Muscle of leg (tissue), 11 donors: ENCODE measurements around the gene PRSS36. TPM values are rescaled to one million over a fixed set of nuclear protein-coding genes. Genes with fewer than 3 reads are reported as not detected.
"Not testable (repeated sequence)": the region's sequence is repeated elsewhere in the genome, so short reads cannot be mapped to it uniquely, and the experiment has no call there.

Experiments
- DNase-seq: peaks from one replicate; pipeline ENCODE4 v3.0.0; 2013
- H3K27ac ChIP-seq: one replicate; pipeline ENCODE4 v1.5.1; 2013; ENCODE audit warnings: mild to moderate bottlenecking, low read length, control low read depth
- H3K27me3 ChIP-seq: one replicate; pipeline ENCODE4 v1.6.1; 2013; ENCODE audit warnings: low read length; ENCODE audit not compliant: control insufficient read depth, insufficient read depth
- H3K36me3 ChIP-seq: one replicate; pipeline ENCODE4 v1.6.1; 2013; ENCODE audit warnings: low read length; ENCODE audit not compliant: control insufficient read depth, insufficient read depth
- H3K4me1 ChIP-seq: one replicate; pipeline ENCODE4 v1.6.1; 2013; ENCODE audit warnings: low read length; ENCODE audit not compliant: control insufficient read depth, insufficient read depth
- H3K4me3 ChIP-seq: one replicate; pipeline ENCODE4 v1.5.1; 2013; ENCODE audit warnings: low read length, control low read depth
- H3K9me3 ChIP-seq: replicated peaks from 2 replicates; pipeline ENCODE4 v1.6.1; 2013; ENCODE audit warnings: low read depth, low read length; ENCODE audit not compliant: control insufficient read depth
- WGBS: methylation state at CpG from one replicate; pipeline ENCODE4 v1.1.5; 2013; ENCODE audit warnings: missing lambda C conversion rate; ENCODE audit not compliant: insufficient coverage; 5-methylcytosine and 5-hydroxymethylcytosine counted together
- polyA plus RNA-seq, 8 donors: library from polyadenylated mRNA; unstranded; fragments of 120-200 nt; gene quantifications; one replicate each; pipeline versions ENCODE4 v1.2.1 to v1.2.3, GENCODE V29; 2013; ENCODE audit warnings: inconsistent platforms in 1 of 8, low replicate concordance in 1 of 8; ENCODE audit not compliant: insufficient read length in 8 of 8, insufficient read depth in 1 of 8
- total RNA-seq: library from RNA; stranded (reverse); fragments of 120-200 nt; gene quantifications from one replicate; pipeline ENCODE4 v1.2.4, GENCODE V29; 2013

Gene PRSS36
- total and polyA plus RNA-seq, 9 donors, result 0.55 to 2.6 (median 1.7) TPM

- no peak overlapping the region for H3K27ac ChIP-seq
- H3K4me1 ChIP-seq, result peaks cover 26% of the 10 kb centered on the region
- H3K36me3 ChIP-seq, result no peaks in the 10 kb centered on the region
- H3K9me3 ChIP-seq, result no peaks in the 10 kb centered on the region
- peaks cover 25% of the 10 kb centered on the region for H3K27me3 ChIP-seq
- WGBS, result 41% methylated on average over 11 of the region's 22 CpGs
- H3K4me3 ChIP-seq, result no peak overlapping the region
- DNase-seq, result no peak
Observed at GRCh38 chr16:31143011-31143693, 6.7 kb downstream of the PRSS36 start.

GRCh38 chr16:31142109-31143010 is 7.5 kb downstream of the PRSS36 start:
- H3K36me3 ChIP-seq, result no peaks in the 10 kb centered on the region
- no peaks in the 10 kb centered on the region for H3K9me3 ChIP-seq
- DNase-seq, result peak; percentile 99
- peak overlapping the region; percentile 39 for H3K4me3 ChIP-seq
- H3K27me3 ChIP-seq, result peaks cover 18% of the 10 kb centered on the region
- WGBS, result 3% methylated on average over 89 of the region's 89 CpGs
- H3K4me1 ChIP-seq, result peaks cover 26% of the 10 kb centered on the region
- peak overlapping the region; percentile 93 for H3K27ac ChIP-seq

- WGBS, result 22% methylated on average over 7 of the region's 10 CpGs
- peak overlapping the region; percentile 93 for H3K27ac ChIP-seq
- peak overlapping the region; percentile 39 for H3K4me3 ChIP-seq
- H3K36me3 ChIP-seq, result no peaks in the 10 kb centered on the region
- peaks cover 26% of the 10 kb centered on the region for H3K4me1 ChIP-seq
- H3K27me3 ChIP-seq, result peaks cover 11% of the 10 kb centered on the region
- DNase-seq, result peak; percentile 92
- H3K9me3 ChIP-seq, result no peaks in the 10 kb centered on the region
Observed at GRCh38 chr16:31141489-31142108, 8.3 kb downstream of the PRSS36 start.

GRCh38 chr16:31141071-31141469 is 8.8 kb downstream of the PRSS36 start:
- not testable (repeated sequence) for H3K4me3 ChIP-seq
- H3K4me1 ChIP-seq, result peaks cover 26% of the 10 kb centered on the region
- 52% methylated on average over 3 of the region's 9 CpGs for WGBS

GRCh38 chr16:31138621-31139578 is 11.0 kb downstream of the PRSS36 start:
- H3K9me3 ChIP-seq, result no peaks in the 10 kb centered on the region
- peaks cover 2% of the 10 kb centered on the region for H3K27me3 ChIP-seq
- H3K36me3 ChIP-seq, result no peaks in the 10 kb centered on the region
- H3K4me3 ChIP-seq, result no peak overlapping the region
- DNase-seq, result no peak
- no peak overlapping the region for H3K27ac ChIP-seq
- WGBS, result 49% methylated on average over 23 of the region's 27 CpGs
- H3K4me1 ChIP-seq, result peaks cover 40% of the 10 kb centered on the region

More at GRCh38 chr16:31141071-31141469, 8.8 kb downstream of the PRSS36 start:
- peak overlapping the region; percentile 93 for H3K27ac ChIP-seq
- not testable (repeated sequence) for DNase-seq, H3K9me3 ChIP-seq, H3K27me3 ChIP-seq, H3K36me3 ChIP-seq

GRCh38 chr16:31136822-31137499 is 12.9 kb downstream of the PRSS36 start:
- Histone ChIP-seq H3K36me3 (peaks cover 11% of the 10 kb centered on the region), H3K4me1 (peaks cover 37% of the 10 kb centered on the region)
- H3K27me3 ChIP-seq, H3K9me3 ChIP-seq, DNase-seq, H3K4me3 ChIP-seq, H3K27ac ChIP-seq: not testable (repeated sequence)
- 88% methylated on average over 11 of the region's 20 CpGs for WGBS

- H3K27ac ChIP-seq, result no peak overlapping the region
- peaks cover 31% of the 10 kb centered on the region for H3K4me1 ChIP-seq
- peaks cover 18% of the 10 kb centered on the region for H3K36me3 ChIP-seq
- DNase-seq, result no peak
- no peak overlapping the region for H3K4me3 ChIP-seq
- peaks cover 2% of the 10 kb centered on the region for H3K27me3 ChIP-seq
- no peaks in the 10 kb centered on the region for H3K9me3 ChIP-seq
- WGBS, result no CpG with 5 or more reads among the region's 6 CpGs
Observed at GRCh38 chr16:31136287-31136662, 13.6 kb downstream of the PRSS36 start.

GRCh38 chr16:31135535-31136286 is 14.2 kb downstream of the PRSS36 start, which contains the start of gene PRSS8:
TSS of gene PRSS8 (minus strand) at chr16:31135727. CDS start at chr16:31135498, 229 bp downstream.
- peaks cover 23% of the 10 kb centered on the region for H3K36me3 ChIP-seq
- H3K27ac ChIP-seq, result no peak within 1 kb of the TSS
- DNase-seq, result peak; percentile 4
- 20% methylated on average over 18 of the region's 22 CpGs for WGBS
- H3K4me3 ChIP-seq, result no peak within 1 kb of the TSS
- peaks cover 25% of the 10 kb centered on the region for H3K4me1 ChIP-seq
- no peaks in the 10 kb centered on the region for H3K9me3 ChIP-seq
- peaks cover 2% of the 10 kb centered on the region for H3K27me3 ChIP-seq
